GM18498 (cell line): Measurements from ENCODE around the gene SCMH1.

Experiments used
- ATAC-seq: cut with Tn5 transposase; IDR thresholded peaks from one replicate; pipeline ENCODE4 v1.9.1; 2021; ENCODE audit warnings: mild to moderate bottlenecking, moderate library complexity; ENCODE audit not compliant: unreplicated experiment

The SCMH1 gene

GRCh38 chr1:41101950-41102607 lies 140.0 kb downstream of the SCMH1 start:
- no peak for ATAC-seq

GRCh38 chr1:41101076-41101475 lies 141.0 kb downstream of the SCMH1 start:
- no peak for ATAC-seq

GRCh38 chr1:41100170-41100569 lies 141.9 kb downstream of the SCMH1 start:
- no peak for ATAC-seq

- ATAC-seq, result no peak
Observed at GRCh38 chr1:41098730-41099460, 143.2 kb downstream of the SCMH1 start.

GRCh38 chr1:41097105-41097504 lies 145.0 kb downstream of the SCMH1 start:
- ATAC-seq, result no peak

GRCh38 chr1:41093826-41094225 lies 148.3 kb downstream of the SCMH1 start:
- no peak for ATAC-seq

- no peak for ATAC-seq
Observed at GRCh38 chr1:41086921-41087320, 155.2 kb downstream of the SCMH1 start.

- ATAC-seq, result no peak
Observed at GRCh38 chr1:41078616-41079015, 163.5 kb downstream of the SCMH1 start.

GRCh38 chr1:41078193-41078592 lies 163.9 kb downstream of the SCMH1 start:
- ATAC-seq, result no peak

- no peak for ATAC-seq
Observed at GRCh38 chr1:41073971-41074370, 168.1 kb downstream of the SCMH1 start.

GRCh38 chr1:41072051-41072450 lies 170.1 kb downstream of the SCMH1 start:
- ATAC-seq, result no peak

- no peak for ATAC-seq
Observed at GRCh38 chr1:41056907-41057306, 185.2 kb downstream of the SCMH1 start.

- ATAC-seq, result no peak
Observed at GRCh38 chr1:41053316-41053715, 188.8 kb downstream of the SCMH1 start.

- ATAC-seq, result no peak
Observed at GRCh38 chr1:41051022-41051421, 191.1 kb downstream of the SCMH1 start.

- no peak for ATAC-seq
Observed at GRCh38 chr1:41048540-41048939, 193.6 kb downstream of the SCMH1 start.

- no peak for ATAC-seq
Observed at GRCh38 chr1:41046347-41046775, 195.7 kb downstream of the SCMH1 start.

GRCh38 chr1:41045740-41046139 lies 196.4 kb downstream of the SCMH1 start:
- no peak for ATAC-seq

- no peak for ATAC-seq
Observed at GRCh38 chr1:41044187-41044586, 197.9 kb downstream of the SCMH1 start.

- ATAC-seq, result no peak
Observed at GRCh38 chr1:41041614-41042270, 200.4 kb downstream of the SCMH1 start.

GRCh38 chr1:41038110-41038509 lies 204.0 kb downstream of the SCMH1 start:
- no peak for ATAC-seq

GRCh38 chr1:41037116-41037903 lies 204.8 kb downstream of the SCMH1 start:
- no peak for ATAC-seq
